Nephron (organoid): Measurements from ENCODE around the gene PDCD1LG2.

ENCODE experiments used
- H3K27ac Mint-ChIP-seq, 3 experiments: 2 replicates each; pipeline ENCODE4 v1.8.0; 2020; ENCODE audit warnings: mixed read lengths in 3 of 3, mild to moderate bottlenecking in 2 of 3, moderate library complexity in 1 of 3
- H3K27me3 Mint-ChIP-seq: 2 replicates; pipeline ENCODE4 v1.8.0; 2021; ENCODE audit warnings: low read depth, mild to moderate bottlenecking, moderate library complexity, mixed read lengths
- H3K36me3 Mint-ChIP-seq: 2 replicates; pipeline ENCODE4 v1.8.0; 2020; ENCODE audit warnings: low read depth, mixed read lengths
- H3K4me1 Mint-ChIP-seq: 2 replicates; pipeline ENCODE4 v1.8.0; 2020; ENCODE audit warnings: mixed read lengths
- H3K4me3 Mint-ChIP-seq, 3 experiments: 2 replicates each; pipeline ENCODE4 v1.8.0; 2020; ENCODE audit warnings: mild to moderate bottlenecking in 3 of 3, mixed read lengths in 3 of 3, moderate library complexity in 2 of 3
- H3K9me3 Mint-ChIP-seq: 2 replicates; pipeline ENCODE4 v1.8.0; 2020; ENCODE audit warnings: mixed read lengths
- TF ChIP-seq, protein P1 (sequence below), 3 experiments: fragments of 200-600 bp; sonication (generic); IDR thresholded peaks; one replicate each; pipeline ENCODE4 v1.5.0; 2021; ENCODE audit warnings: antibody characterized with exemption in 3 of 3; ENCODE audit not compliant: unreplicated experiment in 3 of 3

Gene PDCD1LG2

GRCh38 chr9:5511935-5512580, 1.7 kb downstream of the PDCD1LG2 start:
- Mint-ChIP-seq H3K36me3 (no peaks in the 10 kb centered on the region), H3K4me1 (no peaks in the 10 kb centered on the region), H3K4me3 (no peak overlapping the region), H3K9me3 (no peaks in the 10 kb centered on the region), H3K27me3 (no peaks in the 10 kb centered on the region), H3K27ac (no peak overlapping the region)
- TF ChIP-seq, protein P1, sequence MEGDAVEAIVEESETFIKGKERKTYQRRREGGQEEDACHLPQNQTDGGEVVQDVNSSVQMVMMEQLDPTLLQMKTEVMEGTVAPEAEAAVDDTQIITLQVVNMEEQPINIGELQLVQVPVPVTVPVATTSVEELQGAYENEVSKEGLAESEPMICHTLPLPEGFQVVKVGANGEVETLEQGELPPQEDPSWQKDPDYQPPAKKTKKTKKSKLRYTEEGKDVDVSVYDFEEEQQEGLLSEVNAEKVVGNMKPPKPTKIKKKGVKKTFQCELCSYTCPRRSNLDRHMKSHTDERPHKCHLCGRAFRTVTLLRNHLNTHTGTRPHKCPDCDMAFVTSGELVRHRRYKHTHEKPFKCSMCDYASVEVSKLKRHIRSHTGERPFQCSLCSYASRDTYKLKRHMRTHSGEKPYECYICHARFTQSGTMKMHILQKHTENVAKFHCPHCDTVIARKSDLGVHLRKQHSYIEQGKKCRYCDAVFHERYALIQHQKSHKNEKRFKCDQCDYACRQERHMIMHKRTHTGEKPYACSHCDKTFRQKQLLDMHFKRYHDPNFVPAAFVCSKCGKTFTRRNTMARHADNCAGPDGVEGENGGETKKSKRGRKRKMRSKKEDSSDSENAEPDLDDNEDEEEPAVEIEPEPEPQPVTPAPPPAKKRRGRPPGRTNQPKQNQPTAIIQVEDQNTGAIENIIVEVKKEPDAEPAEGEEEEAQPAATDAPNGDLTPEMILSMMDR (IDR thresholded peaks at IDR 0.05; ENCODE audit: unreplicated experiment in 3 of 3) = no peak

DNA sequence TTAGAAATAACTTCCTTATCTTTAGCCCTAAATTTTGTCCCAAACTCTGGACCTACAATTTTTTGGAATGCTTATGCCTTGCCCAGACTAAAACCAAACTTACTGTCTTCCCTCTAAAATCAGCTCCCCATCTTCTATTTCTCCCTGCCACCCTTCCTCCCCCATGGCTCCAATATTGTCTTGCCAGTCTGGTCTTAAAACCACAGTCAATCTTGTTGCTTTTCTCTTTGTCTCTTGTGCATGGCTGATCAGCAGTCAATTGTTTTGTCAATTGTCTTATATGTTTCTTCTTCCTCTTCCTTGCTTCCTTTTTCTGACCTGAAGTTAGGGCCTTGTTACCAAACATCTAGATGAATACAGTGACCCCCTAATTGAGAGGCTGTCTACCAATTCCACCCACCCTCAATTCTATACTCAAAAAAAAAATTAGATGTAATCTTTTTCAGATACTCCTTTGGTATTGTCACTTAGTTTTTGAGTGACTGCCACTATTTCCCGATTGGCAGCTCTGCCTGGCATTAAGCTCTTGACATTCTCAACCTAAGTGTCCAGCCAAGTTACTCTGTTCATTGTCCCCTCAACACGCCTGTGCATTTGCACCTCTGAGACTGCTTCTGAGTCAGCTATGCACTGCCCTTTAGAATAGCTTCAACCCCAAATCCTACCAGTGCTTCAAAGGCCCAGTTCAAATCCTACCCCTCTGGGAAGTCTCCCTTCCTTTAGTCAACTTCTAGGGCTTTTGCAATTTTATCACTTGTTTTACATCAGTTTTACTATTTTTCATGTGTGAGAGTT, 2.5 kb downstream of the PDCD1LG2 start:
- no peak overlapping the region for H3K4me3 Mint-ChIP-seq
- H3K4me1 Mint-ChIP-seq = no peaks in the 10 kb centered on the region
- H3K36me3 Mint-ChIP-seq = no peaks in the 10 kb centered on the region
- TF ChIP-seq, protein P1 (IDR thresholded peaks at IDR 0.05; ENCODE audit: unreplicated experiment in 3 of 3) = no peak
- H3K9me3 Mint-ChIP-seq = no peaks in the 10 kb centered on the region
- no peaks in the 10 kb centered on the region for H3K27me3 Mint-ChIP-seq
- no peak overlapping the region for H3K27ac Mint-ChIP-seq

DNA sequence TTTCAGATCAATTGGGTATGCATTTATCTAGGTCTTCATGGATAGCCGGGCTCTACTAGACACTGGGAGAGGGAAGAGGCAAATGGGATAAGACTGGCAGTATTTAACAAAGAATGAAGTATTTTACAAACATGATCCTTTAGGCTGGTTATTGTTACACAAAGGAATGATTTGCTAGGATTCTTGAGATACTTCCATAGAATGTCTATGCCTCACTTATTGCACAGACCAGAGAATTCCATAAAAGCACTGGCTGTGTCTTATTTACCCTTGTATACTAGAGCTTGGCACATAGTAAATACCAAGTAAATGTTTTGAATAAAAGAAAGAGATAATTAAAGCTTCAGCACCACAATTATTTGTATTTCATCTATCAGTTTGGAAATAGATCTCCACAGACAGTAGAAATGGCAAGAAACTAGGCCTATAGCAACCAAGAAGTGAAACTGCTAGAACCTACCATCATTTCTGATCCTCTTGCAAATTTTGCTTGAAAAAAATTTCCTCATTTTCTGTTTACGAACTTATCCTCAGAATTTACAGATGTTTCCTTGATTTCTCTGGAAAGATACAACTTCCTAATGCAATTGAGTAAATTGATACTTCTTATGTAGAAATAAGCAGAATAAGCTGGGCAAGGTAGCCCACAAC, 3.8 kb downstream of the PDCD1LG2 start:
- Mint-ChIP-seq H3K27ac (no peak overlapping the region), H3K9me3 (no peaks in the 10 kb centered on the region), H3K36me3 (no peaks in the 10 kb centered on the region), H3K4me3 (no peak overlapping the region), H3K4me1 (no peaks in the 10 kb centered on the region), H3K27me3 (no peaks in the 10 kb centered on the region)
- TF ChIP-seq, protein P1 (IDR thresholded peaks at IDR 0.05; ENCODE audit: unreplicated experiment in 3 of 3) = no peak

GRCh38 chr9:5514617-5515260, 4.4 kb downstream of the PDCD1LG2 start:
- Mint-ChIP-seq H3K4me3 (no peak overlapping the region), H3K27me3 (no peaks in the 10 kb centered on the region), H3K36me3 (no peaks in the 10 kb centered on the region), H3K4me1 (no peaks in the 10 kb centered on the region), H3K27ac (no peak overlapping the region), H3K9me3 (no peaks in the 10 kb centered on the region)
- TF ChIP-seq, protein P1 (IDR thresholded peaks at IDR 0.05; ENCODE audit: unreplicated experiment in 3 of 3) = no peak

GRCh38 chr9:5515261-5515650, 4.9 kb downstream of the PDCD1LG2 start:
- TF ChIP-seq, protein P1 (IDR thresholded peaks at IDR 0.05; ENCODE audit: unreplicated experiment in 3 of 3) = no peak
- Mint-ChIP-seq H3K27ac (no peak overlapping the region), H3K27me3 (no peaks in the 10 kb centered on the region), H3K9me3 (no peaks in the 10 kb centered on the region), H3K36me3 (no peaks in the 10 kb centered on the region), H3K4me1 (no peaks in the 10 kb centered on the region), H3K4me3 (no peak overlapping the region)
